HUES6 (cell line): ENCODE data around the gene SCN3B.

Experiments
- H3K27ac ChIP-seq: 2 replicates; pipeline ENCODE4 v1.7.0; 2013; ENCODE audit warnings: low read depth, mild to moderate bottlenecking, low read length, inconsistent platforms
- H3K27me3 ChIP-seq: 2 replicates; pipeline ENCODE4 v1.6.1; 2013; ENCODE audit warnings: low read length; ENCODE audit not compliant: control insufficient read depth, insufficient read depth
- H3K36me3 ChIP-seq: 2 replicates; pipeline ENCODE4 v1.6.1; 2013; ENCODE audit warnings: low read length; ENCODE audit not compliant: control insufficient read depth, insufficient read depth
- H3K4me1 ChIP-seq: 2 replicates; pipeline ENCODE4 v1.6.1; 2013; ENCODE audit warnings: low read length; ENCODE audit not compliant: control insufficient read depth, insufficient read depth
- H3K4me3 ChIP-seq: 2 replicates; pipeline ENCODE4 v1.5.1; 2013; ENCODE audit warnings: low read depth, low read length
- H3K9ac ChIP-seq: one replicate; pipeline ENCODE4 v1.6.1; 2013; ENCODE audit warnings: mild to moderate bottlenecking, low read length
- H3K9me3 ChIP-seq: 2 replicates; pipeline ENCODE4 v1.6.1; 2013; ENCODE audit warnings: low read depth, low read length; ENCODE audit not compliant: control insufficient read depth, insufficient read depth

SCN3B gene, protein sequence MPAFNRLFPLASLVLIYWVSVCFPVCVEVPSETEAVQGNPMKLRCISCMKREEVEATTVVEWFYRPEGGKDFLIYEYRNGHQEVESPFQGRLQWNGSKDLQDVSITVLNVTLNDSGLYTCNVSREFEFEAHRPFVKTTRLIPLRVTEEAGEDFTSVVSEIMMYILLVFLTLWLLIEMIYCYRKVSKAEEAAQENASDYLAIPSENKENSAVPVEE

DNA sequence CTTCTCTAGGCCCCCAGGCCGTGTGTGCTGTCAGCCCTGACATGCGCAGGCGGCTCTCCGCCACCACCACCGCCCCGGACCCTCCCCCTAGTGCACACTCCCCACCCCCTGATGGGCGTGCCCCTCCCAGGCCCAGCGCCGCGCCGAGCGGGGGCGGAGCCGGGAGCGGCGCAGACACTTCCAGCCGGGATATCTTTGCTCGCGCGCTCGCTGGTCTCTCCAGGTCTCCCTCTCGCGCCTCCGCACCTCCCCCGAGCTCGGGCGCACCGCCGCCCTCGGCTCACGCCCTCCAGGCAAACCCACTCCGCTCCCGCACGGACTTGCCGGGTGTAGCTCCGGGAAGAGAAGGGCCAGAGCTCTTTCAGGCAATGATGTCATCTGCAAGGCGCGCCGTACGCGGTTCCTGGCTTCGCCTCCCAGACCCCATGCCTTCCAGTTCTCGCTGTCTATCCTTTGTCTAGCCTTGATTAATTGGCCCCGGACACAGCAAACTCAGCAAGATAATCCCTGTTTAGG, at the start of gene SCN3B:
Gene SCN3B, minus strand, starts transcription at position 59 of the 516 bp plus-strand sequence. CDS start 823 bp downstream, outside the sequence.
- Histone ChIP-seq H3K9ac (peak within 1 kb of the TSS; percentile 72), H3K27ac (no peak within 1 kb of the TSS), H3K9me3 (no peaks in the 10 kb centered on the region), H3K27me3 (peaks cover 51% of the 10 kb centered on the region), H3K36me3 (no peaks in the 10 kb centered on the region), H3K4me1 (peaks cover 11% of the 10 kb centered on the region; the same call in 1 of the 2 replicates), H3K4me3 (peak within 1 kb of the TSS; percentile 76)

DNA sequence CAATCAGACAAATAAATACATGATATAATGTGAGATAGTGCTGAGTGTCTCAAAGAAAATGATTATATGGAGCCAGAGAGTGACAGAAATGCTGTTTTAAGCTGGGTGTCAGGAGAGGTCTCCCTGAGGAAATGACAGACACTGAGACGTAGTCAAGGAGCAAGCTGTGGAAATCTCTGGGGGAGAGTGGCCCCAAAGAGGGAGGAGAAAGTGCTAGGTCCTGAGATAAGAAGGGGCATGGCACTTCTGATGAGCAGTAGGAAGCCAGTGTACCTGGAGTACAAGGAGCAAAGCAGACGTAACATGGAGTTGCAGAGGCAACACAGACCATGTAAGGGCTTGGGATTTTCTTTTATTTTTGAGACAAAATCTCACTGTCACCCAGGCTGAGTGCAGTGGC, 48.3 kb upstream of the SCN3B start:
- H3K9ac ChIP-seq = no peak overlapping the region
- no peaks in the 10 kb centered on the region for H3K4me1 ChIP-seq
- no peak overlapping the region for H3K27ac ChIP-seq
- H3K27me3 ChIP-seq = no peaks in the 10 kb centered on the region
- no peaks in the 10 kb centered on the region for H3K36me3 ChIP-seq
- no peaks in the 10 kb centered on the region for H3K9me3 ChIP-seq
- H3K4me3 ChIP-seq = no peak overlapping the region

GRCh38 chr11:123702139-123702538, 47.7 kb upstream of the SCN3B start:
- H3K9ac ChIP-seq = no peak overlapping the region
- H3K4me1 ChIP-seq = no peaks in the 10 kb centered on the region

GRCh38 chr11:123700772-123701171, 46.3 kb upstream of the SCN3B start:
- H3K9ac ChIP-seq = no peak overlapping the region
- no peak overlapping the region for H3K27ac ChIP-seq
- H3K27me3 ChIP-seq = no peaks in the 10 kb centered on the region
- no peaks in the 10 kb centered on the region for H3K9me3 ChIP-seq
- no peaks in the 10 kb centered on the region for H3K4me1 ChIP-seq
- H3K36me3 ChIP-seq = no peaks in the 10 kb centered on the region
- H3K4me3 ChIP-seq = no peak overlapping the region

More at GRCh38 chr11:123702139-123702538, 47.7 kb upstream of the SCN3B start:
- Histone ChIP-seq H3K27me3 (no peaks in the 10 kb centered on the region), H3K27ac (no peak overlapping the region), H3K4me3 (no peak overlapping the region), H3K9me3 (no peaks in the 10 kb centered on the region), H3K36me3 (no peaks in the 10 kb centered on the region)

GRCh38 chr11:123698546-123699127, 44.2 kb upstream of the SCN3B start:
- no peaks in the 10 kb centered on the region for H3K9me3 ChIP-seq
- H3K27me3 ChIP-seq = no peaks in the 10 kb centered on the region
- H3K9ac ChIP-seq = no peak overlapping the region
- no peak overlapping the region for H3K27ac ChIP-seq
- no peaks in the 10 kb centered on the region for H3K36me3 ChIP-seq
- no peaks in the 10 kb centered on the region for H3K4me1 ChIP-seq
- H3K4me3 ChIP-seq = no peak overlapping the region

GRCh38 chr11:123696183-123696582, 41.8 kb upstream of the SCN3B start:
- Histone ChIP-seq H3K4me1 (no peaks in the 10 kb centered on the region), H3K9ac (no peak overlapping the region), H3K27ac (no peak overlapping the region), H3K36me3 (no peaks in the 10 kb centered on the region), H3K9me3 (no peaks in the 10 kb centered on the region), H3K4me3 (no peak overlapping the region), H3K27me3 (no peaks in the 10 kb centered on the region)

DNA sequence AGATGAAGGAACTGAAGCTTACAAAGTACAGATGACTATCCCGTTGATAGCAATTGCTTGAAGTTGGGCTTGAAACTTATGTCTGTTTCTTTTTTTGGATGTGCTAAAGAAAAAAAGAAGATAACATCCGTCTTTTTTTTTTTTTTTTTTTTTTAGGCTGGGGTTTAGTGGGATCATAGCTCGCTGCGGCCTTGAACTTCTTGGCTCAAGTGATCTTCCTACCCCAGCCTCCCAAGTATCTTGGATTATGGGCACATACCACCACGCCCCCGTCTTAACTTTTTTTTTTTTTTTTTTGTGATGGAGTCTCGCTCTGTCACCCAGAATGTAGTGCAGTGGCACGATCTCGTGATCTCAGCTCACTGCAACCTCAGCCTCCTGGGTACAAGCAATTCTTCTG, 40.8 kb upstream of the SCN3B start:
- H3K4me3 ChIP-seq = no peak overlapping the region
- H3K9me3 ChIP-seq = no peaks in the 10 kb centered on the region
- no peak overlapping the region for H3K27ac ChIP-seq
- H3K4me1 ChIP-seq = no peaks in the 10 kb centered on the region
- no peak overlapping the region for H3K9ac ChIP-seq
- H3K27me3 ChIP-seq = no peaks in the 10 kb centered on the region
- no peaks in the 10 kb centered on the region for H3K36me3 ChIP-seq

DNA sequence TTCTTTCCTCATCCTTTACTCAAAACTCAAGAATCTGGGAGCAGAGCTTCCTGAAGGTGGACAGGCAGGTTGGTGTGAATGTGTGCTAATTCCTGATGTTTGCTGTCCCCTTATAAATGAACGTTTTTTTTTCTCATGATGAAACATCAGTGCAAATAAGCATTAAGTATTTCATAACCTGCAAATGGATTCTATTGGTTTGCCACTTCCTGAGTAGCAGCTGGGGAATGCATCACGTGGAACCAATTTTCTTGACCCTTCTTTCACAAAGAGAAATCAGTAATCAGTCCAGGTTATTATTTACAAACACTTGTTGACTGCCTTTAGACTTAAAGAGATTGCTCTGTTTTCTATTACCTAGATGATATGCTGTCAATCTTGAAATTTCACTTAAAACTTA, 40.1 kb upstream of the SCN3B start:
- no peaks in the 10 kb centered on the region for H3K36me3 ChIP-seq
- H3K27me3 ChIP-seq = no peaks in the 10 kb centered on the region
- H3K27ac ChIP-seq = no peak overlapping the region
- H3K9me3 ChIP-seq = no peaks in the 10 kb centered on the region
- H3K9ac ChIP-seq = no peak overlapping the region
- no peaks in the 10 kb centered on the region for H3K4me1 ChIP-seq
- no peak overlapping the region for H3K4me3 ChIP-seq

- no peaks in the 10 kb centered on the region for H3K9me3 ChIP-seq
- no peak overlapping the region for H3K9ac ChIP-seq
- H3K36me3 ChIP-seq = no peaks in the 10 kb centered on the region
- no peak overlapping the region for H3K4me3 ChIP-seq
- no peaks in the 10 kb centered on the region for H3K27me3 ChIP-seq
- H3K4me1 ChIP-seq = no peaks in the 10 kb centered on the region
- no peak overlapping the region for H3K27ac ChIP-seq
Measured at GRCh38 chr11:123692961-123693360, 38.5 kb upstream of the SCN3B start.

DNA sequence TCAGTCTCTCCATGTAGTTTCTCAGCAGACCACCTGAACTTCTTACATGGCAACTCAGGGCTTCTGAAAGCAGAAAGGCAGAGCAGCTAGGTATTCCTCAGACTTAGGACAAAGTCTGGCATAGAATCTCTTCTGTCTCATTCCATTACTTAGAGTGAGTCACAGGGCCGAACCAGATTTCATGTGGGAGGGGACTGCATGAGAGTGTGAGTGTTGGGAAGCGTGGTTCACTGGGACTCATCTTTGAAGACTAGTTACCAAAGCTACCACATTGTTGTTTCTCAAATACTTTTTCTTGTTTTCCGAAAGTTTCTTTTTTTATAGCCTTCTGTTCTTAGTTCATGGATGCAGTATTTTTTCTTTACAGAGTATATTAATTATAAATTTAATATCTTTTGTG, 36.1 kb upstream of the SCN3B start:
- Histone ChIP-seq H3K4me1 (no peaks in the 10 kb centered on the region), H3K27me3 (no peaks in the 10 kb centered on the region), H3K9ac (no peak overlapping the region), H3K27ac (no peak overlapping the region), H3K4me3 (no peak overlapping the region), H3K9me3 (no peaks in the 10 kb centered on the region), H3K36me3 (no peaks in the 10 kb centered on the region)

DNA sequence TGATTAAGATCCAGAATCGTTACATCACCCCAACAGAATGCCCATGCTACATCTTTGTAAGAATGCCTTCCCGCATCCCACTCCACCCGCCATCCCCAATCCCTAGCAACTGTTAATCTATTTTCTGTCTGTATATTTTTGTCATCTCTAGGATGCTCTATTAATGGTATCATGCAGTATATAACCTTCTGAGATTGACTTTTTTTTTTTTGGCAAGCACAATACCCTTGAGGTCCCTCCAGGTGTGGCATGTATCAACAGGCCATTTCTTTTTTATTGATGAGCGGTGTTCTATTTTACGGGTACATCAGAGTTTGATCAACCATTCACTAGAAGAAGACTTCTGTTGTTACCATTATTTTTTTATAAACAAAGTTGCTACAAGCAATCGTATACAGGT, 30.2 kb upstream of the SCN3B start:
- H3K36me3 ChIP-seq = no peaks in the 10 kb centered on the region
- H3K9me3 ChIP-seq = no peaks in the 10 kb centered on the region
- H3K27ac ChIP-seq = no peak overlapping the region
- H3K27me3 ChIP-seq = no peaks in the 10 kb centered on the region
- H3K9ac ChIP-seq = no peak overlapping the region
- no peak overlapping the region for H3K4me3 ChIP-seq
- H3K4me1 ChIP-seq = no peaks in the 10 kb centered on the region
